Medulla oblongata (tissue), 1 donor: ENCODE data around the gene OTUD5.
A peak's percentile ranks its signal among the peaks of the same experiment; 100 is the strongest.

Source experiments
- DNase-seq: peaks from one replicate; pipeline ENCODE4 v3.0.0-alpha.2; 2015; ENCODE audit errors: extremely low spot score

Gene OTUD5

GRCh38 chrX:48937054-48937907, 20.1 kb downstream of the OTUD5 start:
- peak; percentile 34 for DNase-seq

GRCh38 chrX:48936429-48937053, 20.9 kb downstream of the OTUD5 start:
- DNase-seq = no peak

GRCh38 chrX:48935301-48935670, 22.1 kb downstream of the OTUD5 start:
- DNase-seq = no peak

GRCh38 chrX:48934581-48935300, 22.7 kb downstream of the OTUD5 start:
- DNase-seq = no peak

GRCh38 chrX:48933757-48934156, 23.6 kb downstream of the OTUD5 start:
- DNase-seq = no peak

- no peak for DNase-seq
Measured at GRCh38 chrX:48927736-48928382, 29.5 kb downstream of the OTUD5 start.

GRCh38 chrX:48927123-48927522, 30.3 kb downstream of the OTUD5 start:
- no peak for DNase-seq

- DNase-seq = no peak
Measured at GRCh38 chrX:48924270-48924669, 33.1 kb downstream of the OTUD5 start.

- no peak for DNase-seq
Measured at GRCh38 chrX:48923771-48924170, 33.6 kb downstream of the OTUD5 start.

- no peak for DNase-seq
Measured at GRCh38 chrX:48920718-48921104, 36.7 kb downstream of the OTUD5 start.

- no peak for DNase-seq
Measured at GRCh38 chrX:48919947-48920717, 37.3 kb downstream of the OTUD5 start.

GRCh38 chrX:48919360-48919841, 38.0 kb downstream of the OTUD5 start:
- no peak for DNase-seq

GRCh38 chrX:48918643-48919340, 38.6 kb downstream of the OTUD5 start, which contains the start of gene PIM2:
Gene PIM2, minus strand, starts transcription at chrX:48919024. Its CDS starts 190 bp downstream, at chrX:48918834.
- DNase-seq = peak; percentile 81

- no peak for DNase-seq
Measured at GRCh38 chrX:48918301-48918642, 39.1 kb downstream of the OTUD5 start.

- peak; percentile 87 for DNase-seq
Measured at GRCh38 chrX:48917139-48918001, 40.0 kb downstream of the OTUD5 start.

- DNase-seq = no peak
Measured at GRCh38 chrX:48914593-48915493, 42.6 kb downstream of the OTUD5 start.

- DNase-seq = no peak
Measured at GRCh38 chrX:48913605-48914366, 43.6 kb downstream of the OTUD5 start.
